HFF-Myc (cell line): ENCODE measurements around the gene ADAMTS7.
"Not testable (repeated sequence)": the region's sequence is repeated elsewhere in the genome, so short reads cannot be mapped to it uniquely, and the experiment has no call there.

ENCODE experiments used
- DNase-seq: peaks from one replicate; pipeline ENCODE4 v3.0.0-alpha.2; 2011; ENCODE audit warnings: low read depth; ENCODE audit errors: extremely low read depth
- H3K4me3 ChIP-seq: replicated peaks from 2 replicates; pipeline ENCODE4 v1.5.1; 2011; ENCODE audit warnings: low read depth, mild to moderate bottlenecking, control low read depth, low read length
- CTCF ChIP-seq: IDR thresholded peaks from 2 replicates; pipeline ENCODE4 v1.5.1; 2012; ENCODE audit warnings: mild to moderate bottlenecking, low read depth, low read length, control low read depth; ENCODE audit errors: missing control alignments

Gene ADAMTS7

GRCh38 chr15:78750566-78750965 is 60.7 kb downstream of the ADAMTS7 start:
- no peak for DNase-seq
- no peak for TF ChIP-seq CTCF
- H3K4me3 ChIP-seq, result no peak overlapping the region

GRCh38 chr15:78749831-78750230 is 61.4 kb downstream of the ADAMTS7 start:
- DNase-seq, result no peak
- TF ChIP-seq CTCF, result no peak
- H3K4me3 ChIP-seq, result no peak overlapping the region

GRCh38 chr15:78747877-78748276 is 63.4 kb downstream of the ADAMTS7 start:
- not testable (repeated sequence) for DNase-seq, H3K4me3 ChIP-seq

GRCh38 chr15:78741674-78742073 is 69.6 kb downstream of the ADAMTS7 start:
- H3K4me3 ChIP-seq, DNase-seq: not testable (repeated sequence)

DNA sequence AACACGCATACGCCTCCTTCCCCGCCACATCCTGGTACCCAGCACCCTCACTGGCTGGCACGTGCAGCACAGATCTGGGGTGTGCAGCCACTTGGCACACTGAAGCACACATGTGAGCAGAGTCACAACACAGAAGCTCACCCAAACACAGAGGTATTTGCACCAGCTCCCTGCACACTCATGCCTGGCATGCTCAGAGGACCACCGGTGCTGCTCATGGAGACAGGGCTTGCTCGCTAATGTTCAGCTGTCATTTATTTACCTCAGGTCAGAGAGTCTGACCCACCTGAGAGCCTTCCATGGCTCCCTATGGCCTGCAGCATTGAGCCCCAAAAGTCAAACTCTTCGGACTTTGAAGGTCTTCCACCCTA is 70.4 kb downstream of the ADAMTS7 start:
- no peak overlapping the region for H3K4me3 ChIP-seq
- TF ChIP-seq CTCF, result no peak
- DNase-seq, result no peak

DNA sequence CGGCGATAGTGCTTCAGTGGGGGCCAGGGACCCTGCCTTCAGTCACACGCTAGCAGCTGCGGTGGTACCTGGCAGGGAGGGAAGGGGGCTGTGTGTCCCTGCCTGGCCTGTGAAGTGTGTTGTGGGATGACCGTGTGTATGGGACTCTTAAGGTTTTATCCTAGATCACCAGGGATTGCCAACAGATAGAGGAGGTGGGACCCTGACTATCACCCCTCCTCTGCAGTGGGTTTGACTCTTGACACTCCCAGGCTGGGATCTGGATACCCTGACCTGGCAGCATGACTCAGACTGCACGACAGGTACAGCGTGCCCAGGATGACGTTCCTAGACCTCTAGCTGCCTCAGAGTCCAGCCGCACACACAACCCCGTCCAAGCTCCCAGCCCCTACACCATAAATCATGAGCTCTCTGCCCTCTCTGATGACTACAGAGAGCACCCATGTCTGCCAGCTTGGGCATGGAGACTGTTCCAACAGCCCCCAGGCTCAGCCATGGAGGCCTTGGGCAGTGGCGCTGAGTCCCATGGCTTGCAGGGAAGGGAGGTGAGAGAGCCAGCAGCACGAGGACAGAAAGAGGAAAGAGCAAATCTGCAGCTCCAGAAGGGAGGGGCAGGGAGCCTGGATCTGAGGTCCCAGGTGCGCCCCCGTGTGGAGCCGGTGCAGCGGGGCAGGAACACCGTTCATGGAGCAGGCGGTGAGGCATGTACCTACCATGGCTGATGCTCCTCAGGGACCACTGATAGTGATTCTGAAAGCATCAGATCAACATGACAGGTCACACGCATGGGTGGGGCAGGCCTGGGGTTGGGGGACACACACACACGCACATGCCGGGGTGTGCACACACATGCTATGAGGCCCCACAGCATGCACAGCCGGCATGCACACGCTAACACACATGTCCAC is 71.0 kb downstream of the ADAMTS7 start:
- no peak for DNase-seq
- no peak overlapping the region for H3K4me3 ChIP-seq
- TF ChIP-seq CTCF, result peak; percentile 72

- TF ChIP-seq CTCF, result no peak
- no peak for DNase-seq
- no peak overlapping the region for H3K4me3 ChIP-seq
Measured at GRCh38 chr15:78739206-78739605, 72.1 kb downstream of the ADAMTS7 start.
